Heart left ventricle (tissue), 16 donors: Measurements from ENCODE around the gene YIF1B. TPM values are rescaled to one million over a fixed set of nuclear protein-coding genes. Genes with fewer than 3 reads are reported as not detected.
A peak's percentile ranks its signal among the peaks of the same experiment; 100 is the strongest.

Source experiments
- ATAC-seq, 4 donors: fragments of 200-7000 bp; cut with Tn5 transposase; one replicate each; pipeline ENCODE4 v1.9.1; 2020 to 2022; ENCODE audit warnings: moderate library complexity in 4 of 4, mild to moderate bottlenecking in 3 of 4, moderate number of reproducible peaks in 1 of 4
- DNase-seq, 5 donors: peaks; one replicate each; pipeline ENCODE4 v3.0.0-alpha.2; 2020
- H3K27ac ChIP-seq, 12 donors: fragments of 200-600 bp; sonication (generic) in 4 of 12; one replicate each; pipeline versions ENCODE4 v1.5.0 to v1.8.0; 2016 to 2022; ENCODE audit warnings: mild to moderate bottlenecking in 2 of 12
- H3K27me3 ChIP-seq, 9 donors: fragments of 200-600 bp; sonication (generic) in 2 of 9; one replicate each; pipeline versions ENCODE4 v1.5.1 to v1.8.0; 2016 to 2022; ENCODE audit warnings: mild to moderate bottlenecking in 3 of 9
- H3K36me3 ChIP-seq, 9 donors: fragments of 200-600 bp; sonication (generic) in 2 of 9; one replicate each; pipeline versions ENCODE4 v1.5.0 to v1.8.0; 2018 to 2022; ENCODE audit warnings: mild to moderate bottlenecking in 2 of 9
- H3K4me1 ChIP-seq, 12 donors: fragments of 200-600 bp; sonication (generic) in 4 of 12; one replicate each; pipeline versions ENCODE4 v1.5.0 to v1.8.0; 2016 to 2022; ENCODE audit warnings: mild to moderate bottlenecking in 3 of 12
- H3K4me3 ChIP-seq, 12 donors: fragments of 200-600 bp; sonication (generic) in 4 of 12; one replicate each; pipeline versions ENCODE4 v1.5.0 to v1.8.0; 2017 to 2022; ENCODE audit warnings: mild to moderate bottlenecking in 9 of 12, moderate library complexity in 4 of 12
- H3K9me3 ChIP-seq, 12 donors: fragments of 200-600 bp; sonication (generic) in 4 of 12; one replicate each; pipeline versions ENCODE4 v1.5.0 to v1.8.0; 2016 to 2022; ENCODE audit warnings: mild to moderate bottlenecking in 1 of 12
- POLR2A ChIP-seq, 2 donors: fragments of 450-650 bp; IDR thresholded peaks; one replicate each; pipeline ENCODE4 v1.6.1; 2017; ENCODE audit warnings: antibody characterized with exemption in 2 of 2, mild to moderate bottlenecking in 2 of 2, moderate library complexity in 2 of 2
- WGBS, 4 donors: extraction: QIAGEN DNeasy Blood & Tissue Kit in 2 of 4; methylation state at CpG; one replicate each; pipeline versions ENCODE4 v1.1.5 to v1.1.7; 2013 to 2018; 5-methylcytosine and 5-hydroxymethylcytosine counted together
- intact Hi-C, 10 donors: fragments of 100-400 bp; cut with DNase I; formaldehyde crosslinking; loops; one replicate each; pipeline versions ENCODE4 v1.11.1 to v1.14.2; 2022
- polyA plus RNA-seq, 2 donors: library from polyadenylated mRNA; stranded (reverse); fragments of 200-250 nt; gene quantifications; one replicate each; pipeline ENCODE4 v1.2.3, GENCODE V29; 2013
- total RNA-seq, 9 donors: library from RNA; depleted of rRNA in 2 of 9; stranded (reverse); fragments of >200 nt in 2 of 9; fragmentation: NEBNext Ultra II Directional in 3 of 9; extraction: Animal tissue kit (Norgen Biotek cat#: 25700) in 3 of 9; gene quantifications; one replicate each; pipeline versions ENCODE4 v1.1.0 to v1.2.4, GENCODE V29; 2016 to 2023
- TF ChIP-seq, protein P1 (sequence below), 12 donors: fragments of 200-600 bp; sonication (generic) in 4 of 12; IDR thresholded peaks; one replicate each; pipeline versions ENCODE4 v1.5.0 to v1.8.0; 2018 to 2022; ENCODE audit warnings: antibody characterized with exemption in 12 of 12, mild to moderate bottlenecking in 5 of 12
- donor health status: ischemic (EF 13 %, LVEDD 7.1; RV severe dilation, severe dysfunction).
- donor health status: healthy with polysubstance abuse.
- donor health status: DM: no; HTN: yes; CAD: no.
- donor health status: DM: no; HTN: no; CAD: no.
- donor health status: ischemic (EF 25% LVEDD 6.9; RV normal size, moderate dysfunction).
- donor health status: ischemic (EF 25% LVEDD 5.7; RV mildly dilated, moderate dysfunction).
- donor health status: healthy.
- donor health status: DM: yes; HTN: yes; CAD: no.
- donor health status: ischemic (EF 35%, LVEDD 5.7; RV mildly dilated, moderate dysfunction).
- donor health status: nonischemic (EF 11% LVEDD 7.7; RV severe dilation, severe dysfunction).
- donor health status: DM: yes; HTN: yes; CAD: no.
- donor health status: PGD.
- donor health status: ischemic (EF 29% LVEDD 5.4; RV normal size, mild dysfunction).
- donor health status: nonischemic (EF 23%, LVEDD 6.1; RV moderate dilation, normal function).

Gene YIF1B
- total and polyA plus RNA-seq, 11 donors, result 26.4 to 113 (median 32.5) TPM

DNA sequence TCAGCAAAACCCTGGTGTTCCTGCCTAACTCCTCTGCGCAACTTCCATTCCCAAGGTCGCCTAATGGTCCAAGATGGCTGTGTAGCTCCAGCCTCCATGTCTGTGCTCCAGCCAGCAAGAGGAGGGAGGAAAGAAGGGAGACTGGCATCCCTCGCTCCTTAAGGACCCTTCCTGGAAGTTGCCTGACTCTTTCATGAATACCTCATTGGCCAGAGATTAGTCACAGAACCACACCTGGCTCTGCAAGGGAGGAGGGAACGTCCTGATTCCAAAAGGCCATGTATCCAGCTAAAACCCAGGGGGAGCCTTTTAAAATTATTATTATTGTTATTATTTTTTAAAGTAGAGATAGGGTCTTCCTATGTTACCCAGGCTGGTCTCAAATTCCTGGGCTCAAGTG, 8.7 kb upstream of the YIF1B start:
- intact Hi-C loops, result loop anchor here in 4 of 10 donors (5.0 to 10.0 kb wide), 4 partner anchors 47 to 417 kb away; partner anchors contain the start of genes PPP1R14A (in 1 of the 4), SIPA1L3 (in 1 of the 4) and WDR87 (in 1 of the 4)
- TF ChIP-seq, protein P1, sequence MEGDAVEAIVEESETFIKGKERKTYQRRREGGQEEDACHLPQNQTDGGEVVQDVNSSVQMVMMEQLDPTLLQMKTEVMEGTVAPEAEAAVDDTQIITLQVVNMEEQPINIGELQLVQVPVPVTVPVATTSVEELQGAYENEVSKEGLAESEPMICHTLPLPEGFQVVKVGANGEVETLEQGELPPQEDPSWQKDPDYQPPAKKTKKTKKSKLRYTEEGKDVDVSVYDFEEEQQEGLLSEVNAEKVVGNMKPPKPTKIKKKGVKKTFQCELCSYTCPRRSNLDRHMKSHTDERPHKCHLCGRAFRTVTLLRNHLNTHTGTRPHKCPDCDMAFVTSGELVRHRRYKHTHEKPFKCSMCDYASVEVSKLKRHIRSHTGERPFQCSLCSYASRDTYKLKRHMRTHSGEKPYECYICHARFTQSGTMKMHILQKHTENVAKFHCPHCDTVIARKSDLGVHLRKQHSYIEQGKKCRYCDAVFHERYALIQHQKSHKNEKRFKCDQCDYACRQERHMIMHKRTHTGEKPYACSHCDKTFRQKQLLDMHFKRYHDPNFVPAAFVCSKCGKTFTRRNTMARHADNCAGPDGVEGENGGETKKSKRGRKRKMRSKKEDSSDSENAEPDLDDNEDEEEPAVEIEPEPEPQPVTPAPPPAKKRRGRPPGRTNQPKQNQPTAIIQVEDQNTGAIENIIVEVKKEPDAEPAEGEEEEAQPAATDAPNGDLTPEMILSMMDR (IDR thresholded peaks at IDR 0.05), result no peak
- TF ChIP-seq POLR2A (IDR thresholded peaks at IDR 0.05), result no peak
- H3K36me3 ChIP-seq, result peaks cover 0 to 57% (median 35%) of the 10 kb centered on the region in 9 donors
- H3K9me3 ChIP-seq, result no peaks in the 10 kb centered on the region
- no peaks in the 10 kb centered on the region for H3K27me3 ChIP-seq
- no peak overlapping the region for H3K4me3 ChIP-seq
- 92 to 98% (median 95%) methylated on average over 4 of the region's 4 CpGs for WGBS, 4 donors
- H3K4me1 ChIP-seq, result peaks cover 0 to 44% (median 23%) of the 10 kb centered on the region in 12 donors
- no peak for DNase-seq
- ATAC-seq, result no peak
- no peak overlapping the region for H3K27ac ChIP-seq

DNA sequence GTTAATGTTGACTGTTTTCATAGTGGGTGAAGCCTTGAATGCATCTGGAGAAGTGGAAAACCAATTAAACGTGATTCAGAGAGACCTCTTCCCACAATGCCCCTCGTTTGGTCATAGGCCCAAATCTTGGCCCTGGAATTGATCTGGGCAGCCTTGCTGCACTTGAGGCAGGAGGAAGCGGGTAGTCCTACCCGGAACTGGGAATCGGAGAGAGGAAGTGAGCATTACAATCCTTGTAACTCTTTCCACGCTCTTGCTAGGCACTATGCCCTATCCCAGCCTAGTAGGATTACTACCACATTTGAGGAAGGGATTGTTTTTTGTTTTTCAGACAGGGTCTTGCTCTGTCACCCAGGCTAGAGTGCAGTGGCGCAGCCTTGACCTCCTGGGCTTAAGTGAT, 7.5 kb upstream of the YIF1B start:
- peak overlapping the region in 3 of 12 donors; percentile 52 to 94 (median 58) for H3K27ac ChIP-seq

DNA sequence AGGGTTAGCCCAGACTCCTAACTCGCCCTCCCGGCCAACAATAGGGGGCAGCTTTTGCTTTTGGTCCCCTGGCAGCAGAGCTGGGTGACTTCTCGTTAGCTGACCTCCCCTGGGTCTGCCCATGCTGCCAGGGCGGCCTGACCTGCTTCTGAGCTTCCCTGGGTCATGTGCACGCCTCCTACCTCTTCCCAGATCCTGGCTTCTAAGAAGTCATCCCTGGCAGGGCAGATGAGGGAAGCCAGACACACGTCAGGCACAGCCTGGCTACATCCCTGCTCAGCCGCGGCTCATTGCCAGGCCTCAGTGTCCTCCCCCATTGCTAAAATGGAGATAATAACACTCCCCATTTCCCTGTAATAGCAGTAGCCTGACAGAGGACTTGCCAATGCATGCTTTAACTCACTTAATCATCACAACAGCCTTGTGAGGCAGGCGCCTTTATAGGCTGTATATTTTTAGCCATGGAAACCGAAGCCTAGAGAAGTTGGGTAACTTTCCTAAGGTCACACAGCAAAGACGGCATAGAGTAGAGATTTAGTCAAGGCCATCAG, 6.0 kb upstream of the YIF1B start:
- no peaks in the 10 kb centered on the region for H3K27me3 ChIP-seq
- no peaks in the 10 kb centered on the region for H3K9me3 ChIP-seq
- H3K27ac ChIP-seq, result peak overlapping the region in 11 of 12 donors; percentile 58 to 94 (median 83)
- peaks cover 0 to 68% (median 35%) of the 10 kb centered on the region in 12 donors for H3K4me1 ChIP-seq
- DNase-seq (peak; percentile 78 to 91 (median 84)), ATAC-seq (peak; percentile 84 to 91 (median 88))
- intact Hi-C loops, result loop anchor here in 6 of 10 donors (1.0 to 10.0 kb wide), 6 partner anchors 43 to 414 kb away; partner anchors contain the start of genes PPP1R14A (in 1 of the 6), SIPA1L3 (in 1 of the 6) and WDR87 (in 1 of the 6)
- peaks cover 0 to 35% (median 19%) of the 10 kb centered on the region in 9 donors for H3K36me3 ChIP-seq
- peak overlapping the region in 4 of 12 donors; percentile 10 to 80 (median 46) for H3K4me3 ChIP-seq
- peak in 1 of 2 donors; percentile 17 for TF ChIP-seq POLR2A (IDR thresholded peaks at IDR 0.05)
- TF ChIP-seq, protein P1 (IDR thresholded peaks at IDR 0.05), result peak in 1 of 12 donors; percentile 5
- 30 to 42% (median 36%) methylated on average over 10 to 11 of the region's 11 CpGs for WGBS, 4 donors

More for the DNA sequence above, 7.5 kb upstream of the YIF1B start:
- H3K9me3 ChIP-seq, result no peaks in the 10 kb centered on the region
- H3K36me3 ChIP-seq, result peaks cover 0 to 51% (median 34%) of the 10 kb centered on the region in 9 donors
- no peaks in the 10 kb centered on the region for H3K27me3 ChIP-seq
- 53 to 66% (median 59%) methylated on average over 7 of the region's 7 CpGs for WGBS, 4 donors
- no peak overlapping the region for H3K4me3 ChIP-seq
- DNase-seq, result no peak
- no peak for ATAC-seq
- intact Hi-C loops, result loop anchor here in 4 of 10 donors (5.0 to 10.0 kb wide), 4 partner anchors 46 to 416 kb away; partner anchors contain the start of genes PPP1R14A (in 1 of the 4), SIPA1L3 (in 1 of the 4) and WDR87 (in 1 of the 4)
- TF ChIP-seq, protein P1 (IDR thresholded peaks at IDR 0.05), result no peak
- TF ChIP-seq POLR2A (IDR thresholded peaks at IDR 0.05), result no peak
- peaks cover 0 to 55% (median 34%) of the 10 kb centered on the region in 12 donors for H3K4me1 ChIP-seq

DNA sequence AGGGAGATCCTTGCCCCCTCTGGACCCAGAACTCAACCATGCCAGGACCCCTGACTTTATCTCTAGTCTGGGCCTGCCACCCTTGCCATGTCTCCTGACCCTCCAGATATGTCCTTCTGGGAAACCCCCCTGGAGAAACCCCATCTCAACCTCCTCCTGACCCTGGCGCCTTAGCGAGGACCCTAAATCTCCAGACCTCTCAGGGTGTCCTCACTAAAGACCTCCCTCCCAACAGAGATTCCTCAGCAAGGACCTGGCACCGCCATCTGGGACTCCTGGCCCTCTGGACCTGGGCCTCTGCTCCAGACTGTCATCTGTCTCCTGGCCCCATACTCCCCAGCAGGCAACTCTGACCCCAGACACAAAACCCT, 5.2 kb upstream of the YIF1B start:
- intact Hi-C loops, result loop anchor here in 6 of 10 donors (1.0 to 10.0 kb wide), 6 partner anchors 43 to 414 kb away; partner anchors contain the start of genes PPP1R14A (in 1 of the 6), SIPA1L3 (in 1 of the 6) and WDR87 (in 1 of the 6)
- Histone ChIP-seq H3K36me3 (peaks cover 0 to 28% (median 12%) of the 10 kb centered on the region in 9 donors), H3K27me3 (no peaks in the 10 kb centered on the region), H3K4me1 (peaks cover 0 to 75% (median 41%) of the 10 kb centered on the region in 12 donors), H3K4me3 (peak overlapping the region in 9 of 12 donors; percentile 63 to 84 (median 79)), H3K9me3 (no peaks in the 10 kb centered on the region), H3K27ac (peak overlapping the region in 11 of 12 donors; percentile 58 to 94 (median 83))
- DNase-seq, result no peak
- no peak for TF ChIP-seq POLR2A (IDR thresholded peaks at IDR 0.05)
- ATAC-seq, result no peak
- 86 to 100% (median 90%) methylated on average over 2 to 3 of the region's 3 CpGs for WGBS, 4 donors
